RKO (cell line): ENCODE data around the gene RUNX1.
"Not testable (repeated sequence)": the region's sequence is repeated elsewhere in the genome, so short reads cannot be mapped to it uniquely, and the experiment has no call there.

Experiments
- DNase-seq: peaks from one replicate; pipeline ENCODE4 v3.0.0-alpha.2; 2016; ENCODE audit warnings: low spot score

Gene RUNX1

DNA sequence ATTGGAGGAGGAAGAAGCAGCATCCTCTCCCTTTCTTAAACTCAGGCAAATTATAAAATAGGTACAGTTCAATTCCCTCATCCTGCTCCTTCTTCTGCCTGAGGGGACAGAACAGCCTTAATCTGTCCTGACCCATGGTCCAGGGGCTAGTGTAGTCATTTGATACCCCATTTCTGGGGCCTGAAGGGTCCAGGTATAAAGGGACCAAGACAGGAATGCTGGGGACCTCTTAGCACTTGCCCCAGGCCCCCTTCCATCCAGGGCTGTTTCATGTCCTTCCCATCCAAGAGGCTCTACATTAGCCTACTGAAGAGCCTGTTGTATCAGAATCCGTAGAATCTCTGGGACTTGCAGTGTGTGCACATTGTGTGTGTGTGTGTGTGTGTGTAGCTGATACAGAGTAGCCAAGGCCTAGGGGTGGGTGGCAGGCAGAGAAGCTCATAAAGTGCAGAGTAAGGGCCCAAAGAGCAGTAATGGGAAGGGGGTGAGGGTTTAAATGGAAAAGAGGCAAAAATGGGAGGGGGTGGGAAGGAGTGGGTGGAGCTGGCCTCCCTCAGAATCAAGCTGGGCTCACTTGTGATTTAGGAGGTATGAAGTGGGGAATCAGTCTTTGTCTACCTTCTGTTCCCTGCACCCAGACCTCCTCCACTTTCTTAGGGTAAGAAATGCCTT is 32.4 kb downstream of the RUNX1 start:
- DNase-seq: no peak

DNA sequence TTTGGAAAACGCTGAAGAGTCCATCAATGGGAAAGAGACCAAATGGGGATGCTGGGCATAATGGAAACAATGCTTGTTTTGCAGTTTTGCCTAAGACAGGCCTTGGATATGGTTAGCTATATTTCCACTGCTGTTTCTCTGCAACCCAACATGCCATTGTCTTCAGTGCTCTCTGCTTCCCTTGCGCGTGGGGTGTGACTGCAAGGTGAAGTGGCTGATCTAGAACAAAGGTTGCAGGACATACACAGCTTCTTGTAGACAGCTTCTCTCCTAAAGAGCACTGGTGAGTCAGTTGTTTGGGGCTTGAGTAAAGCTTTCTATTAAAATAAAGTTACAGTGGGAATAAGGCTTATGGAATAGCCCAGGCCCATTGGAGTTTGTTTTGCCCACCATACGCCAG is 33.0 kb downstream of the RUNX1 start:
- DNase-seq: no peak

DNA sequence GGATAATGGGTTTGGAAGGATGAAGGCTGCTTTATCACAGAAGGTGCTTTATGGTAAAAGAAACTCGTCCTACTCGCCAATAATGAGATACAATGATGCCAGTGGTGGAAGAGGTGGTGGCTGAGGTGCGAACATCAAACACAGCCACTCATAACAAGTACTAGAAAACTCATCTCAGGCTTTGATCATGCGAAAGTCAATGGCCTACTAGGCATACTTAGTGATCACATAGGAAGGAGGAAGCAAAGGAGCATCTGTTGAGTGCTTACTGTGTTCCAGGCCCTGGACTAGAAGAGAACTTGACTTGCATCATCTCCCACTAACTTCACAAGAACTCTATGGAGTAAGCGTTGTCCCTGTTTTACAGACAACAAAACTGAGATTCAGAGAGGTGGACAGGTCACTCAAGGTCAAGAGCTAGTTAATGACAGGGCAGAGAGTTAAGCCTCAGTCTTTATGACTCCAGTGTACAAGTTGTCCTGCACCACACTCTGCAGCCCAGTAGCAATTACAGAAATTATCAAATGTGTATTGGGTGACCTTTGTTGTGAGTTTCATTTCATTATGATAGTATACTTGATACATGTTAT is 33.6 kb downstream of the RUNX1 start:
- no peak for DNase-seq

DNA sequence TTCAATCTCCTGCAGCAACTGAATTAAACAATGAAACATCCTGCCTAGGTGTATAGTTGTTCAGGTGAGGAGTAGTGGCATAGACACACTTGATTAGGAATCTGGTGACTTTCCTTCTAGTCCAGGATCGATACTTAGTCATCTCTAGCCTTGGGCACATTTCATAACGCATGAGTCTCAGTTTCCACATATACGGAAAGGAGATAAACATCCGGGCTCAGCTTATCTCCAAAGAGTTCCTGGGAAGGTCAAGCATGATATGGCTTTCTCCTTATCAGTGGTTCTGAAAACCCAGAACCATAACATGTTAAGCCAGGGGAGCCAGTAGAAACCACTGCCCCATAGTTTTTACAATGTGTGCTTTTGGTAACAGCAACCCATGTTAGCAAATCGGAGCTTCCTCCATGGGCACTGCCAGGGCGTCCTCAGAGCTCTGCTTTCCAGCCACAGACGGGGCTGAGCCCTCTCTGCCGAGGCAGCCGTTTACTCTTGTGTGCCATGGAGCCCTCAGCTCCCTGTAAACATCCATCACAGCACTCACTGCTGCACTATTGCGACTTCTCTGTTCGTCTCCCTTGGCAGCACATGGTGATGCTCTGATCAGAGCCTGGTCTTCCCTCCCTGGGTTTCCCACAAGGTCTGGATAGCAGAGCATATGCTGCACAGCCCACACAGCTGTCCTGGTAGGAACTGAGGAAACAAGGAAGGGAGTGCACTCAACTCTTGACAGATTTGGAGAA is 34.6 kb downstream of the RUNX1 start:
- DNase-seq: no peak

DNA sequence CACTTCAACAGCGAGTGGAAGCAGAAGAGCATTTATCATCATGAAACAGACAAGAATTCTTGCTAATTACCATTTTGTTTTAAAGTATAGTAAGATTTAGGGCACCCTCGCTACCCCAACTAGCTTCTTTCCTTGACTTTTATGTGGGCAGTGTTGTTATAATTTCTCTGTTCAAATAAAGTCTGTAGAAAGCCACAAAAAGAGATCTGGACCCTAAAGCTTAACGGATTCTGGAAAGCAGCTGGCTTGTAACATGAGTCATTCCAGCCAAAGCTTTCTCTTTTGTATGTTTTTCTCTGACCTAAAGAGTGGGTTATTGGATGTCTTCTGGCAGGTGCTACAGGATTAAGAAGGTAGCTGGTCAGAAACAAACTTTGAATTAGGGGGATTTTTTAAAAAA is 37.4 kb downstream of the RUNX1 start:
- no peak for DNase-seq

DNA sequence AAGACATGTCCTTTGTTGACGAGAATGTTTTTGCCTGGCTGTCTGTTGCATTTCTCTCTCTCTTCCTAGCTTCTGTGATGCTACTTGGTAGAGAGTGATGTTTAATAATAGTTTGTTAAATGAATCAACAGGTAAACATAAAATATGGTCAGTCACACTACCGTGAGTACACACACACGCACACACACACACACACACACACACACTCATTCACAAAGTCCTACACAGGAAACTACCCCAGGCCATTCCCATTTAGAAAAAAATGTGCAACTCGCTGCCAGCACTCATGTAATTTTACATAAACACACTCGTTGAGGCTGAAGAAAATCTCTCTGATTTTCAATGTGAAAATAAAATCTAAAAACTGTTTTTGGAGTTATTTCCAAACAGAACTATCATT is 38.7 kb downstream of the RUNX1 start:
- no peak for DNase-seq

DNA sequence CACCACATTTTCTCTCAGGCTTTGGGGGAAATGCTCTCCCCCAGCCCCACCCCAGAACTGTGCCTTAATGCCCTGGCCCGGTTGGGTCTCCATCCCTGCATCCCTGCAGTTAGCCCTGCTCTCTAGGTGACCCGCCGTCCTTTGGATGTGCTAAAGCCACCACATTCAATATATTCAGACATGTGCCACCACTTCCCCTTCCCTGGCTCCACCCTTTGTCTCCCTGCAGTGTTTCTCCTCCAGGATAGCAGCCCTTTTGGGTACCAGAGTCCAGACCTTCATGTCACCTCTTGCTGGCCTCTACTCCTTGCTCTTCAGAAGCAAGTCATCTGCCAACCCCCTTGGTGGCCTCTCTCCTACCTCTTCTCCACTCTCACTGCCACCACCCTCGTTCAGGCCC is 41.8 kb downstream of the RUNX1 start:
- DNase-seq: no peak

DNA sequence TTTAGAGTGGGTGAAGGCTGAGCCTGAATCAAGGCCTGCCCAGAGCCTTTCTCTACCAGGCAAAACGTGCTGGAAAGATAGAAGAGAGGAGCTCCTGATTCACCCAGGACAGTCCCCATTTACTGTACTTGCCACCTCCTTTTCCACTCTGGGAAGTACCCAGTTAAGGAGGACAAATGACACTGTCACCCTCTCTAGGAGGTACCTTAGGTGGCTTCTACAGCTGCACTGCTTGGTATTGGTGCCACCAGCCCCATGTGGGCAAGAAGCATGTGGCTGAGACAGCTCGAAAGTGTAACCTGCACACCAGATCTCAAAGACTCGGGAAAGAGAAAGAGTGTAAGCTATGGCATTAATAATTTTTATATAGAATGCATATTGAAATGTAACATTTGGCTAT is 42.3 kb downstream of the RUNX1 start:
- no peak for DNase-seq

DNA sequence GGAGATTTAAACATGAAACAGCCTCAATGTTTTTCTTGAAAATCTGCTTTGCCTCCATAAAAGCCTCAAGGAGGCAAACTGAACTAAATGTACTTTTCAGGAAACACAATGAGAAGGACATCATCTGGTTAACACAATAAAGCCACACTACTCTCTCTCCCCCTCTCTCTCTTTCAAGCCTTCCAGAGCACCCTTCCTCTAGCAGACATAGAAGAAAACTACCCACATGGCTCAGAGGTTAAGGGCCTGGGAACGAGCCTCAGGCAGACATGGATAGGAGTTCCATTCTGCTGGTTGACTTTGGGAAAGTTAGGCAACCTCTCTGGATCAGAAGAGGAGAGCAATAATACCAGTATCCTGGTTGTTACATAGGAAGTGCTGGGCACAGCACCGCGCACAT is 42.9 kb downstream of the RUNX1 start:
- DNase-seq: no peak

DNA sequence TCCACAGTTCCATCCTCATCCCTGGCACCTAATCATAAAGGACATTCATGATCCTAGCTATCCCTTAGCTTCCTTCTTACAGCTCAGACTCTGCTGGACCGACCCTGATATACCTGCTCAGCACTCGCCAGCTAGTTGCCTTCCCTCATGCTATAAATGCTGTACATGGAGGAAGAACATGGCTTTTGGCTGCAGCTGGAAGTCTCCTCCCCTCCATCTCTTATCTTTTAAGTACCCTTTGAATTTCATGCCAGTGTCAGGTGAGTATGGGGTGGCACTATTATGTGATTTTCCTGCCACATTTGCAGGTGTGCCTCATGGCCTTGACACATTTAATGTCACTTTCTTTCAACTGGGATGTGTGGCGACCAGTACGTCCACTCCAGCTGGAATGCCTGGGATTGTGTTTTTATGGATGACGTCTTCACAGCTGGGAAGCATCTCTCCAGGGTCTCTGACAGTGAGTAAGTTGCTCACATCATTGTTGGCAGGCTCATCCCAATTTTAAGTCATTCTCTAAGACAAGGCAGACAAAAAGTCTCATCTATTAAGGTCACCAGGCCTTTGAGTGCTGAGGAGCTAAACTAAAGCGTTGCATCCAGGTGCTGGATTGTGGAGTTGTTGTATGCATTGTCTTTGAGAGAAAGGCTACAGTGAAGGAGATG is 43.4 kb downstream of the RUNX1 start:
- no peak for DNase-seq

DNA sequence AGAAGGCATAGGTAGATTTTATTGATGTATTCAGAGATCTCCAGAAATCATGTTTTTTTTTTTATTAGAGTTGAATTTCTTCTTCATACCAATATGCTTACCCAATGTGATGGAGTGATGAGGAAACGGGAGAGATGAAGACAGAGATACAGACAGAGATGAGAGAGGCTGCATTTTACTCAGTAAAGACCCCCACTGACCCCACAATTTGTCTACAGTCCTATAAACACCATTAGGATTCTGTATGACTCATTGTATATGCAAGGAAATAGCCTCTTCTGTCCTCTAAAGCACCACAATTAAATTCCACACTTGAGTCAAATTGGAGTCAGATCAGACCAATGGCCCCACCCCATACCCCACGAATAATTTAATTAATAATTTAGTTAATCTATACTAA is 44.0 kb downstream of the RUNX1 start:
- no peak for DNase-seq

DNA sequence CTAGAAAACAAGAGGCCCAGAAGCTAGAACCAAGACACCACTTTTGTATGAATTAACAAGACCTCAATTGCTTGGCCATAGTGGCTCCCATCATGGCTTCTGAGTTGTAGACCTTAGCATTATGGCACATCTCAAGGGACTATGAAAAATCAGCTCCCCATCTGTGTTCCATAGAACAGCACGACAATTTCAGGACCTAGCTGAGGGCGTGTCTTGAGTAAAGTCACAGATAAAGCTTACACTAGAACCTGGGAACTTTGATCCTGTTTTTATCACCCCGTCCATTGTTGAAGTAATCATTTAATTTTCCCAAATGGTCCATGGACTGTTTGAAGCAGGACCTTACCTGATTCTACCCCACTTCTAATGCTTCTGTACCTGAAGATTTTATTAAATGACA is 44.8 kb downstream of the RUNX1 start:
- no peak for DNase-seq

DNA sequence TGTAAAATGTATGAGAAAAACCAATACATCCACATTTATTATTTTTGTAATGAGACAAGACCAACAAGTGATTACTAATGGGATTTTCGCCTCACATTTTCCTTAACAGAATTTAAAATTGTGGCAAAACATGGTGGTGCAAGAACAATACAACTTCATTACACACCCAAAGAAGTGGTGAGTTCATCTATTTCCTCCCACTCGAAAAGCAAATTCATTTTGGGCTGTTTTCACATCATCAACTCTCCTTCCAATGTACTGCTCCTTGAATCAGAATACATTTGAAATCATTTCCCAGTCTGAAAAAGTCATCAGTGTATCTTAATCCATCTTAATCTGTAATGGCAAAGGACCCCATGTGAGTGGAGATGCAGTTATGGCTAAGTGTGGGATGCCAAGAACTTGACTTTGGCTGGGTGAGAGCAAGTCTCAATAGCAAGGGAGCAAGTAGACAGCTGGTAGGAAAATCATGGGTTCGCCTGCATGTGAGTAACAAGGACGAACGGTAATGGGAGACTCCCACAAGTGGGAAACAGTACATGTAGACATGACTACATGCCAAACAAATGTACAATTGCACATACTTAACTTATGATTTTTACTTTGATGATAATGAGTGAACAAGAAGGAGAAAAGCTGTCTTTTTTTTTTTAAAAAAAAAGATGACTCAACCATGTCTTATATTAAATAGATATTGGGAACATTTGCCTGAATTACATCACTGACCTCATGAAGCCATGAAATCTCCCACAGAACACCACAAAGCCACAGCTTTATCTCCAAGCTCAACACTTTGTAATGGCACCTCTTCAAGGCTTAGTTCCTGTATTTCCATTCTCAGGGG is 46.0 kb downstream of the RUNX1 start:
- no peak for DNase-seq

DNA sequence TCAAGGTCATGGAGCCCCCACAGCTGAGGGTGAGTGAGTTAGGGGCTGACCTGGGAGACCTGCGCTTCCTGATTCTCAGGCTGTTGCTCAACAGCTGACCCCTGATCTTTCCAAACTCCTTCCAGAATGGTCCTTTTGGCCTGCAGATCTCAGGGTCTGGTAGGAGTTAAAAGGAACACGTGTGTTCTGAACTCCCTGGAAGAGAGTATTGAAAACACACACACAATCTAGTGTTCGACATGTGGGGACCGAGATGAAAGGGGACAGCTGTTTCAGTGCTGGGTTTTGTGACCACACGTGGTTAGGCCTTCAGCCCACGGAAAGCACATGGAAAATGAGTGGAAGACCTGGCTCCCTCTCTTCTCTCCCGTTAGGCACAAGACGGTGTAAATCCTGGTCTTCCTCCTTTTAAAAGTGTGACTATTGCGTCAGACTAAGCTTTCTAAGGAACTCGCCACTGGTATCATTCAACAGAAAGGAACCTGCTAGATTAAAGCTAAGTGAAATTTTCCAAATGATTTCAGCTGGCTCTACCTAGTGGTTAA is 49.6 kb downstream of the RUNX1 start:
- no peak for DNase-seq

DNA sequence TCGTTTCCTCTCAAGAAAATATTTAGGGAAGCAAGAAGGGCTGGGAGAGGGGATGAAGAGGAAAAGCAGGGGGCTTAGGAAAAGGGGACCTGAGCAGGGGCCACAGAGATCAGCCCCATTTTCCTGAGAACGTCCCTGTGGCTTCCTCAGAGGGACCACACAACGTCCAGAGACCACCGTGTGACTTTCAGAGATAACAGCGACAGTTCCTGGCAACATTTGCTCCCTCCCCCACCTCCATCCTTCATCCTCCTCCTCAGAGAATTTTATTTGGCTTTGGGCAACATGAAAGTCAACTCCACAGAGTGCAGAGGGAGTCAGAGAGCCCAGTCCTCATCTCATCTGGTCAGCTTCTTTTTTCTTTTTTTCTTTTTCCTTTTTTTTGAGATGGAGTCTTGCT is 50.9 kb downstream of the RUNX1 start:
- no peak for DNase-seq

DNA sequence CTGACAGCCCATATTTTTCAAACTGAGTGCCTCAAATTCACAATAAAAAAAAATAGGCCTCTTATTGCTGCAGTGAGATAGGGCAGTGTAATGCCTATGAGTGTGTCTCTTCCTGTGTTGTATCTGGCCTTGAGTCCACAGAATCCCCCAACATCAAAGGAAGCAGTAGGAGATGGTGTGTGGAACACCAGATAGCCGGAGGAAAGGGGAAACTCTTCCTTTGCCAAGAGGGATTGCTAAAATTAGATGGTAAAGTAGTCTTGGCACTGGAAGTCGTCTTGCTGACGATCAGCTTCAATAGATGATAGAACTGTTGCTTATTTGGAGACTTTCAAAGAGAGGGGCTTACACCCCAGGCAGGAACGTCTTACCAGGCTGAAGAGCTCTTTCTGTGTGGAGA is 51.8 kb downstream of the RUNX1 start:
- DNase-seq: no peak

DNA sequence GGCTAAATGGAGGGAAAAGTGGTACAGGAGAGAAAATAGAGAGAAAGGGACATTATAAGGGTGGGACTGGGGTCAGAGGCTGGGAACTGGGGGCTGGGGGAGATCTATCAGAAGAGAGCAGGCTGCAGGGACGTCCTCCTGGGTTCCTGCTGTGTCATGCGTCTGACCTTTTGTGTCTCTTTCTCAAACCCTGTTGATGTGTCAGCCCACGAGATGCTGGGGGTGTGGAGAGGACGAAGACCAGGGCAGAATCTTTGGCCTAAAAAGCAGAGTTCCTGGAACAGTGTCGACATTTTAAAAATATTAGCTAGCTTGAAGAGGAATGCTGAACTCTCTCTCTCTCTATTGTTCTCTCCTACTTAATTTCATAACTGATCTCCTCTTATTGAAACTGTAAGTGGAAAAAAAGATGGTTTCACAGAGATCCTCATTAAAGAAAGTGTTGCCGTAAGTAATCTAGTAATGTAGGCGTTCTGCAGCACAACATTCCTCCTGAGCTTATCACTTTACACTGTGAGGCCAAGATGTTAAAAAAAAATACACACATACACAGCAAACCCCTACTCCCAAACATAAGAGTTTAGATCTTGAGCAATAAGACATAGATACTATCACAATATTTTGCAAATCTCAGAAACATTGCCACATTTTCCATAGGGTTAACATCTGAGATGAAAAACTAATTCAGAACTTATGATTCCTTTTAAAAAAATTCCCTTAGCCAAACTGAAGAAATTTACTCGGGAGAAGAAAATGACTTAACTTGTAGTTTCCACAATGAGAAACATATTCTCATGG is 52.6 kb downstream of the RUNX1 start:
- DNase-seq: no peak

DNA sequence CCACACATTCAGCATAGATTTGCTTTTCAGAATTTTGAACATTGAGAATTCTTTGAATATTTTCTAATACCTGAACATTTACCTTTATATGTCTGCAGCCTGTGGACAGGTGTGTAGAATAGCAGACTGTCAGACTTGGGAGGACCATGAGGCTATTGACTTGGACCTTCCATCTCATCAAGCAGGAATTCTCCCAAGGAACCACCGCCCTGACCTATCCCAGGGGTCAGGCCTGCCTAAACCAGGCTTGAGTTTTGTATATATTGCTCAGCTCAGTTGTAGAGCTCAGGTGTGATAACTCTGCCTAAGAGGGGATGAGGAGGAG is 53.2 kb downstream of the RUNX1 start:
- no peak for DNase-seq

DNA sequence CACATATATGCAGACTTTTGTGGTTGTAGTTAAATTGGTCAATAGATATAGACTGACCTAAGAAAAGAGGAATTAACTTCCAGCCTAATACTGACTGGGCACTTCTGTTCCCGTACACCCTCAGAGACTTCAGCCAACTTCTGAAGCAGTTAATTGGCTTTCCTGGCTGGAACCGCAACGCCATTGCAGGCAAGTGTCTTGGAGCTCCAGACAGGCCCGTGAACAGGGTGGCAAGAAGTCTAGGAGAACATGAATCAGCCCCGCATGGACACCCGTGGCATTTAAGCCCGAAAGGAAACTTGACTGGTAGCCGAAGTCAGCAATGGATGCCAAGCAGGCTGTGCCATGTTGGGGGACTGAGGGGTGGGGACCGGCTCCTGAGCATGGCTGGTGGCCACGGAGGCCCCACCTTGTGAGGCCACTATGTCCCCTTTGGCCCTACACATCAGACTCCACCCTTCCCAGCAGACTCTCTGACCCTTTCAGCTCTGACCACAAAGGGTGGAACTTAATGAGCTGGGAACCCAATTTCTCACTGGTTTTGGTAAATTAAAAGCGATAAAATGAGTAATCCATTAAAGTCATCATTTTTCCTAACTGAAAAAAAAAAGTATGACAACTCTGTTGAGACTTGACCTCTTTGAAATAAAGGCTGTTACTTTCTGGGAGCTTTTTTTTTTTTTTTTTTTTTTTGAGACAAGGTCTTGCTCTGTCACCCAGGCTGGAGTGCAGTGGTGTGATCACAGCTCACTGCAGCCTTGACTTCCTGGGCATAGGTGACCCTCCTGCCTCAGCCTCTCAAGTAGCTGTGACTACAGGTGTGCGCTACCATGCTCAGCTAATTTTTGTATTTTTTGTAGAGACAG is 54.1 kb downstream of the RUNX1 start:
- no peak for DNase-seq

DNA sequence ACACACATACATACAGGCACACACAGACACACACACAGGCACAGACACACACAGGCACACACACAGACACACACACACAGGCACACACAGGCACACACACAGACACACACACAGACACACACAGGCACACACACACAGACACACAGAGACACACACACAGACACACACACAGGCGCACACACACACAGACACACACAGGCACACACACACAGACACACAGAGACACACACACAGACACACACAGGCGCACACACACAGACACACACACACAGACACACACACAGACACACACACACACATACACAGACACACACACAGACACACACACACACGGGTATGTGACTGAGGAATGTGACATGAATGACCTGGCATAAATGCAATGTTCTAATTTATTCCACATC is 55.6 kb downstream of the RUNX1 start:
- DNase-seq: not testable (repeated sequence)
